Right atrium auricular region (tissue), 2 donors: ENCODE measurements around the gene NOP58. TPM values are rescaled to one million over a fixed set of nuclear protein-coding genes. Genes with fewer than 3 reads are reported as not detected.

Experiments used
- DNase-seq: peaks from one replicate; pipeline ENCODE4 v3.0.0-alpha.2; 2019; ENCODE audit warnings: low spot score
- H3K27ac ChIP-seq, 2 donors: fragments of 200-600 bp; sonication (generic); 1 replicate in 1 of 2; 2 replicates in 1 of 2; pipeline ENCODE4 v1.5.1; 2016 to 2019
- H3K27me3 ChIP-seq, 2 donors: fragments of 200-600 bp; sonication (generic); one replicate each; pipeline versions ENCODE4 v1.5.1 to v1.6.0; 2017 to 2019
- H3K36me3 ChIP-seq: fragments of 200-600 bp; sonication (generic); one replicate; pipeline ENCODE4 v1.5.1; 2016
- H3K4me1 ChIP-seq, 2 donors: fragments of 200-600 bp; sonication (generic); one replicate each; pipeline versions ENCODE4 v1.5.1 to v1.6.0; 2017 to 2019
- H3K4me3 ChIP-seq, 2 donors: fragments of 200-600 bp; sonication (generic); 1 replicate in 1 of 2; 2 replicates in 1 of 2; pipeline ENCODE4 v1.5.1; 2017 to 2019; ENCODE audit warnings: mild to moderate bottlenecking in 1 of 2, moderate library complexity in 1 of 2
- H3K9me3 ChIP-seq, 2 donors: fragments of 200-600 bp; sonication (generic); one replicate each; pipeline ENCODE4 v1.5.1; 2019
- CTCF ChIP-seq, 2 donors: fragments of 200-600 bp; sonication (generic); IDR thresholded peaks; one replicate each; pipeline ENCODE4 v1.5.1; 2019; ENCODE audit warnings: antibody characterized with exemption in 2 of 2
- total RNA-seq, 2 donors: library from RNA; depleted of rRNA; stranded (reverse); fragments of >200 nt; gene quantifications; one replicate each; pipeline ENCODE4 v1.1.0, GENCODE V29; 2016

NOP58 gene
- total RNA-seq, 2 donors from 2014 or later, result 17.4 to 18.9 TPM

- TF ChIP-seq CTCF (IDR thresholded peaks at IDR 0.05), result no peak
- Histone ChIP-seq H3K9me3 (no peaks in the 10 kb centered on the region), H3K27me3 (no peaks in the 10 kb centered on the region), H3K4me3 (no peak overlapping the region), H3K36me3 (peaks cover 88% of the 10 kb centered on the region), H3K4me1 (no peaks in the 10 kb centered on the region), H3K27ac (no peak overlapping the region)
- no peak for DNase-seq
Observed at GRCh38 chr2:202290316-202290715, 24.8 kb downstream of the NOP58 start.

- Histone ChIP-seq H3K4me1 (no peaks in the 10 kb centered on the region), H3K27ac (no peak overlapping the region), H3K4me3 (no peak overlapping the region), H3K36me3 (peaks cover 89% of the 10 kb centered on the region), H3K27me3 (no peaks in the 10 kb centered on the region), H3K9me3 (no peaks in the 10 kb centered on the region)
- TF ChIP-seq CTCF (IDR thresholded peaks at IDR 0.05), result no peak
- DNase-seq, result no peak
Observed at GRCh38 chr2:202290970-202291369, 25.4 kb downstream of the NOP58 start.

- TF ChIP-seq CTCF (IDR thresholded peaks at IDR 0.05), result no peak
- Histone ChIP-seq H3K4me3 (no peak overlapping the region), H3K9me3 (no peaks in the 10 kb centered on the region), H3K36me3 (peaks cover 86% of the 10 kb centered on the region), H3K27me3 (no peaks in the 10 kb centered on the region), H3K27ac (no peak overlapping the region), H3K4me1 (no peaks in the 10 kb centered on the region)
- DNase-seq, result no peak
Observed at GRCh38 chr2:202299712-202300111, 34.1 kb downstream of the NOP58 start.

GRCh38 chr2:202306034-202306433, 40.5 kb downstream of the NOP58 start:
- TF ChIP-seq CTCF (IDR thresholded peaks at IDR 0.05), result no peak
- H3K36me3 ChIP-seq, result peaks cover 53% of the 10 kb centered on the region
- no peak overlapping the region for H3K4me3 ChIP-seq
- no peaks in the 10 kb centered on the region for H3K4me1 ChIP-seq
- no peaks in the 10 kb centered on the region for H3K9me3 ChIP-seq
- H3K27ac ChIP-seq, result no peak overlapping the region
- H3K27me3 ChIP-seq, result no peaks in the 10 kb centered on the region
- no peak for DNase-seq

GRCh38 chr2:202307690-202308089, 42.1 kb downstream of the NOP58 start:
- Histone ChIP-seq H3K9me3 (no peaks in the 10 kb centered on the region), H3K4me1 (no peaks in the 10 kb centered on the region), H3K36me3 (peaks cover 38% of the 10 kb centered on the region), H3K27ac (no peak overlapping the region), H3K4me3 (no peak overlapping the region), H3K27me3 (no peaks in the 10 kb centered on the region)
- no peak for TF ChIP-seq CTCF (IDR thresholded peaks at IDR 0.05)
- DNase-seq, result no peak

- DNase-seq, result no peak
- TF ChIP-seq CTCF (IDR thresholded peaks at IDR 0.05), result no peak
- no peak overlapping the region for H3K27ac ChIP-seq
Observed at GRCh38 chr2:202311823-202312388, 46.3 kb downstream of the NOP58 start.

More at GRCh38 chr2:202311823-202312388, 46.3 kb downstream of the NOP58 start:
- no peaks in the 10 kb centered on the region for H3K36me3 ChIP-seq
- H3K27me3 ChIP-seq, result no peaks in the 10 kb centered on the region
- H3K4me3 ChIP-seq, result no peak overlapping the region
- H3K4me1 ChIP-seq, result peaks cover 0 to 7% of the 10 kb centered on the region in 2 donors
- no peaks in the 10 kb centered on the region for H3K9me3 ChIP-seq
